Colonic mucosa (tissue), 4 donors: ENCODE data around the gene NTN3. TPM values are rescaled to one million over a fixed set of nuclear protein-coding genes. Genes with fewer than 3 reads are reported as not detected.

ENCODE experiments used
- DNase-seq: peaks from one replicate; pipeline ENCODE4 v3.0.0-alpha.2; 2020
- H3K27ac ChIP-seq: fragments of 200-600 bp; one replicate; pipeline ENCODE4 v1.8.0; 2021
- H3K27me3 ChIP-seq: fragments of 200-600 bp; one replicate; pipeline ENCODE4 v1.8.0; 2021
- H3K36me3 ChIP-seq: fragments of 200-600 bp; one replicate; pipeline ENCODE4 v1.8.0; 2021
- H3K4me1 ChIP-seq: fragments of 200-600 bp; one replicate; pipeline ENCODE4 v1.8.0; 2021; ENCODE audit warnings: mild to moderate bottlenecking
- H3K4me3 ChIP-seq: fragments of 200-600 bp; one replicate; pipeline ENCODE4 v1.8.0; 2021
- H3K9ac ChIP-seq, 2 donors: one replicate each; pipeline ENCODE4 v1.7.0; 2013; ENCODE audit warnings: control low read depth in 2 of 2, low read depth in 2 of 2, low read length in 2 of 2
- H3K9me3 ChIP-seq: fragments of 200-600 bp; one replicate; pipeline ENCODE4 v1.8.0; 2021
- intact Hi-C: fragments of 100-400 bp; cut with DNase I; formaldehyde crosslinking; loops from one replicate; pipeline ENCODE4 v1.14.1; 2022
- total RNA-seq, 2 donors: library from RNA; stranded (reverse); fragmentation: NEBNext Ultra II Directional in 1 of 2; extraction: Animal tissue kit (Norgen Biotek cat#: 25700) in 1 of 2; gene quantifications; one replicate each; pipeline ENCODE4 v1.2.1, GENCODE V29; 2021
- TF ChIP-seq, protein P1 (sequence below): fragments of 200-600 bp; IDR thresholded peaks from one replicate; pipeline ENCODE4 v1.8.0; 2022; ENCODE audit warnings: antibody characterized with exemption, mild to moderate bottlenecking
- donor health status: healthy.
- donor health status: DM: no; HTN: no; CAD: no.
- donor health status: DM: no; HTN: no; CAD: no.

NTN3 gene
- total RNA-seq, 2 donors from 2014 or later: not detected

GRCh38 chr16:2447920-2448583, 23.0 kb upstream of the NTN3 start:
- H3K36me3 ChIP-seq: no peaks in the 10 kb centered on the region
- no peak overlapping the region for H3K9ac ChIP-seq
- intact Hi-C loops: no loop called here
- no peak overlapping the region for H3K27ac ChIP-seq
- no peaks in the 10 kb centered on the region for H3K4me1 ChIP-seq
- H3K4me3 ChIP-seq: no peak overlapping the region
- DNase-seq: no peak
- no peaks in the 10 kb centered on the region for H3K27me3 ChIP-seq
- H3K9me3 ChIP-seq: no peaks in the 10 kb centered on the region
- TF ChIP-seq, protein P1, sequence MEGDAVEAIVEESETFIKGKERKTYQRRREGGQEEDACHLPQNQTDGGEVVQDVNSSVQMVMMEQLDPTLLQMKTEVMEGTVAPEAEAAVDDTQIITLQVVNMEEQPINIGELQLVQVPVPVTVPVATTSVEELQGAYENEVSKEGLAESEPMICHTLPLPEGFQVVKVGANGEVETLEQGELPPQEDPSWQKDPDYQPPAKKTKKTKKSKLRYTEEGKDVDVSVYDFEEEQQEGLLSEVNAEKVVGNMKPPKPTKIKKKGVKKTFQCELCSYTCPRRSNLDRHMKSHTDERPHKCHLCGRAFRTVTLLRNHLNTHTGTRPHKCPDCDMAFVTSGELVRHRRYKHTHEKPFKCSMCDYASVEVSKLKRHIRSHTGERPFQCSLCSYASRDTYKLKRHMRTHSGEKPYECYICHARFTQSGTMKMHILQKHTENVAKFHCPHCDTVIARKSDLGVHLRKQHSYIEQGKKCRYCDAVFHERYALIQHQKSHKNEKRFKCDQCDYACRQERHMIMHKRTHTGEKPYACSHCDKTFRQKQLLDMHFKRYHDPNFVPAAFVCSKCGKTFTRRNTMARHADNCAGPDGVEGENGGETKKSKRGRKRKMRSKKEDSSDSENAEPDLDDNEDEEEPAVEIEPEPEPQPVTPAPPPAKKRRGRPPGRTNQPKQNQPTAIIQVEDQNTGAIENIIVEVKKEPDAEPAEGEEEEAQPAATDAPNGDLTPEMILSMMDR: no peak

DNA sequence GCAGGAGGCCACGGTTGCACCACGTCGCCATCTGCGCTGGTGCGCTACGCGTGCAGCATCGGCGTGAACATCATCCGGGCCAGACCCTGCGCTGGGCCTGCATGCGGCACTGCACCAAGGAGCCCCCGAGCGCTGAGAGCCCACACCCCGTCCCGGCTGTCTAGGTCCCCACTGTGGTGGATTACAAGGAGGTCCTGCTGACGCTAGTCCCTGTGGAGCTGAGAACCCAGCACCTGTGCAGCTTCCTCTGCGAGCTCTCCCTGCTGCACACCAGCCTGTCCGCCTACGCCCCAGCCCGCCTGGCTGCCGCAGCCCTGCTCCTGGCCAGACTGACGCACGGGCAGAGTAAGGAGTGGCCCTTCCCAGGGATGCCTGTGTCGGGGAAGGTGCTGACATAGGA, 22.0 kb upstream of the NTN3 start:
- intact Hi-C loops: no loop called here
- TF ChIP-seq, protein P1: no peak
- Histone ChIP-seq H3K4me3 (no peak overlapping the region), H3K27ac (no peak overlapping the region), H3K9me3 (no peaks in the 10 kb centered on the region), H3K4me1 (no peaks in the 10 kb centered on the region), H3K9ac (no peak overlapping the region), H3K27me3 (no peaks in the 10 kb centered on the region), H3K36me3 (no peaks in the 10 kb centered on the region)
- DNase-seq: no peak

GRCh38 chr16:2450535-2450934, 20.6 kb upstream of the NTN3 start:
- no peaks in the 10 kb centered on the region for H3K4me1 ChIP-seq
- H3K27ac ChIP-seq: no peak overlapping the region
- no peak overlapping the region for H3K9ac ChIP-seq
- no peaks in the 10 kb centered on the region for H3K36me3 ChIP-seq
- no peaks in the 10 kb centered on the region for H3K9me3 ChIP-seq
- no peak overlapping the region for H3K4me3 ChIP-seq
- intact Hi-C loops: no loop called here
- H3K27me3 ChIP-seq: no peaks in the 10 kb centered on the region
- DNase-seq: no peak
- TF ChIP-seq, protein P1: no peak

DNA sequence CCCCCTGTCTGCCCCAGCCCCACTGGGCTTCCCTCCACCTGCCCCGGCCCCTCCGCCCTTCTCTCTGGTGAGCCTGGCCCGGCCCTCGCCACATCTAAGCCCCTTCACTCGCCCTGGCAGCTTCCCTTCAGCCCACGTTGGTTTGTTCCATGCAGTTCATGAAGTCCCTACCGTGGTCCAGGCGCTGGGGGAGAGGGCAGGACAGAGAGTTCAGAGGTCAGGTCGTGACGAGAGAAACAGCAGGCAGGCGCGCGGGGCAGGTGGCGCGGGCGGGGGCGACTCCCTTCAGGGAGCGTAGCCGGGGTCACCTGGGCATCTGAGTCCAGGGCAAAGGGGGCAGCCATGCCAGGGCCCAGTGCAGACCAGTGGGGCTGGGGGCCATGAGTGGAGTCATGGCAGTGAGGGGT, 20.1 kb upstream of the NTN3 start:
- Histone ChIP-seq H3K4me1 (no peaks in the 10 kb centered on the region), H3K27ac (no peak overlapping the region), H3K9me3 (no peaks in the 10 kb centered on the region), H3K36me3 (no peaks in the 10 kb centered on the region), H3K9ac (no peak overlapping the region), H3K27me3 (no peaks in the 10 kb centered on the region), H3K4me3 (no peak overlapping the region)
- no peak for DNase-seq
- intact Hi-C loops: no loop called here
- TF ChIP-seq, protein P1: no peak

DNA sequence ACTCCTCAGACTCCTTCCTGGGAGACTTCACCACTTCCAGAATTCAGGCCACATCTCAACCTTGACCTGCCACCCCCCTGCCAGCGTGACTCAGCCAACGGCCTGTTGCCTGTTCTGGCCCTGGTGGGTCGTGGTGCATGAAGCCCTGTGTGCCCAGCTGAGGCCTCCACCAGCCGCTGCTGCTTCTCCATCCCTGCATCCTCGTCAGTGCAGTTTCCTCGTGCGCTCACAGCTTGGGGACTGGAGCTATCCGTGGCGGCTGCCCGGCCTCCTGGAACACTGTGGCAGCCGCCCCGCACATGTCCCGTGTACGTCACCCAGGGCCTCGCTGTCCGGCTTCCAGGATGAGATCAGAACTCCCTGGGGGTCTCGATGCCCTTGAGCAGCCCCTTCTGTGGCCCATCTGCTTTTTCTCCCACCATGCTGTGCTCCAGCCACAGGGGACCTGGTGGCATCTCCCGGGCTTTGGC, 19.2 kb upstream of the NTN3 start:
- DNase-seq: no peak
- intact Hi-C loops: no loop called here
- no peaks in the 10 kb centered on the region for H3K9me3 ChIP-seq
- H3K4me1 ChIP-seq: no peaks in the 10 kb centered on the region
- no peaks in the 10 kb centered on the region for H3K36me3 ChIP-seq
- TF ChIP-seq, protein P1: no peak
- no peak overlapping the region for H3K27ac ChIP-seq
- no peaks in the 10 kb centered on the region for H3K27me3 ChIP-seq
- no peak overlapping the region for H3K4me3 ChIP-seq
- H3K9ac ChIP-seq: no peak overlapping the region
